ENCODE data around the gene CDYL2. TPM values are rescaled to one million over a fixed set of nuclear protein-coding genes. Genes with fewer than 3 reads are reported as not detected.
A peak's percentile ranks its signal among the peaks of the same experiment; 100 is the strongest.

CDYL2 gene
- total and polyA plus RNA-seq, 4 donors, result 1.3 to 12.6 (median 3.7) TPM

DNA sequence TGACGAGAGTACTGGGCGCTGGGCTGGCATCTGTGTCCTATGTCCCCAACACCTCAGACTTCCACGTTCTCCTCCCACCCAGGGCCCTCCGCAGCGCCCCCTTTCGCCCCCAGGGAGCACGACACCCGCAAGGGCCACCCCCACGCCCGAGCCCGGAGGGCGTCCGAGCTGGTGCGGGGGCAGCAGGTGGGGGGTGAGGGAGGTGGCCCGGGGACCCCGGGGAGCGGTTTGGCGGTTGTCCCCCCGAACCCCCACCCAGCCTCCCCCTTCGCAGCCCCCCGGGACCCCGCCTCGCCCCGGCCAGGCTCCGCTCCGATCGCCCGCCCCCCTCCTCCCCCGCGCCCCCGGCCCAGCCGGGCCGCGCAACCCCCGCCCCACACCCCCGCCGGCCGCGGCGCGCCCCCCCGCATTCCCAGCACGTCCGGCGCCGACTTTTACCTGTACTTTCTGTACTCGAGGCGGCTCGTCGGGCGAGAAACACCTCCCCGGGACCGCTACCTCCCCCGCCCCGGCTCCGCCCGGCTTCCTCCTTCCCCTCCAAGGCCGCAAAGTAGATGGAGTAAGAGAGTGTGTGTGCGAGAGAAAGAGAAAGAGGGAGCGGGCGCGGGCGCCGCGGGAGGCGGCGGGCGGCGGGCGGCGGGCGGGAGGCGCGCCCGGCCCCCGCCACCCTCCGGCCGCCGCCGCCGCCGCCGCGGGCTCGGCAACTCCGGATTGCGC lies 901 bp downstream of the CDYL2 start:
- ATAC-seq (ENCODE audit: insufficient read depth, low FRiP score) (no peak), DNase-seq (peak; percentile 30 to 34 (median 34))
- WGBS, 2 donors, result 4 to 8% methylated on average over 27 to 85 of the region's 87 CpGs
- Histone ChIP-seq H3K4me1 (ENCODE audit: control insufficient read depth in 5 of 5, insufficient read depth in 5 of 5, low read length in 5 of 5) (peaks cover 0 to 8% (median 0%) of the 10 kb centered on the region in 5 donors), H3K9me3 (ENCODE audit: control insufficient read depth in 4 of 4, insufficient read depth in 3 of 4, low read length in 3 of 4) (no peaks in the 10 kb centered on the region), H3K4me3 (peak overlapping the region; percentile 71), H3K36me3 (ENCODE audit: control insufficient read depth in 4 of 4, insufficient read depth in 4 of 4, low read length in 4 of 4) (no peaks in the 10 kb centered on the region), H3K9ac (ENCODE audit: insufficient read depth in 1 of 2, low read length in 2 of 2) (no peak overlapping the region), H3K27me3 (ENCODE audit: control insufficient read depth in 3 of 3, insufficient read depth in 3 of 3, low read length in 2 of 3) (peaks cover 0 to 8% (median 0%) of the 10 kb centered on the region in 3 donors), H3K27ac (ENCODE audit: low read depth in 1 of 2, low read length in 1 of 2) (peak overlapping the region in 1 of 2 donors; percentile 26)
- TF ChIP-seq CTCF (IDR thresholded peaks at IDR 0.05; ENCODE audit: control extremely low read depth, extremely low read depth), result no peak

GRCh38 chr16:80802902-80803301 lies 1.5 kb downstream of the CDYL2 start:
- Histone ChIP-seq H3K27ac (ENCODE audit: low read depth in 1 of 2, low read length in 1 of 2) (no peak overlapping the region), H3K9me3 (ENCODE audit: control insufficient read depth in 4 of 4, insufficient read depth in 3 of 4, low read length in 3 of 4) (no peaks in the 10 kb centered on the region), H3K27me3 (ENCODE audit: control insufficient read depth in 3 of 3, insufficient read depth in 3 of 3, low read length in 2 of 3) (peaks cover 0 to 8% (median 0%) of the 10 kb centered on the region in 3 donors), H3K4me3 (no peak overlapping the region), H3K9ac (ENCODE audit: insufficient read depth in 1 of 2, low read length in 2 of 2) (no peak overlapping the region), H3K4me1 (ENCODE audit: control insufficient read depth in 5 of 5, insufficient read depth in 5 of 5, low read length in 5 of 5) (peaks cover 0 to 8% (median 0%) of the 10 kb centered on the region in 5 donors), H3K36me3 (ENCODE audit: control insufficient read depth in 4 of 4, insufficient read depth in 4 of 4, low read length in 4 of 4) (no peaks in the 10 kb centered on the region)
- WGBS, 2 donors, result 83 to 97% methylated on average over 7 of the region's 7 CpGs
- TF ChIP-seq CTCF (IDR thresholded peaks at IDR 0.05; ENCODE audit: control extremely low read depth, extremely low read depth), result no peak
- ATAC-seq (ENCODE audit: insufficient read depth, low FRiP score), result no peak
- DNase-seq, result peak in 1 of 3 donors; percentile 3

GRCh38 chr16:80802138-80802537 lies 2.3 kb downstream of the CDYL2 start:
- peaks cover 0 to 8% (median 0%) of the 10 kb centered on the region in 3 donors for H3K27me3 ChIP-seq (ENCODE audit: control insufficient read depth in 3 of 3, insufficient read depth in 3 of 3, low read length in 2 of 3)
- TF ChIP-seq CTCF (IDR thresholded peaks at IDR 0.05; ENCODE audit: control extremely low read depth, extremely low read depth), result no peak
- no peak overlapping the region for H3K27ac ChIP-seq (ENCODE audit: low read depth in 1 of 2, low read length in 1 of 2)
- WGBS, 2 donors, result 96 to 98% methylated on average over 4 of the region's 4 CpGs
- H3K9ac ChIP-seq (ENCODE audit: insufficient read depth in 1 of 2, low read length in 2 of 2), result no peak overlapping the region
- DNase-seq (no peak), ATAC-seq (ENCODE audit: insufficient read depth, low FRiP score) (no peak)
- H3K36me3 ChIP-seq (ENCODE audit: control insufficient read depth in 4 of 4, insufficient read depth in 4 of 4, low read length in 4 of 4), result no peaks in the 10 kb centered on the region
- H3K4me3 ChIP-seq, result no peak overlapping the region
- H3K4me1 ChIP-seq (ENCODE audit: control insufficient read depth in 5 of 5, insufficient read depth in 5 of 5, low read length in 5 of 5), result peaks cover 0 to 8% (median 0%) of the 10 kb centered on the region in 5 donors
- H3K9me3 ChIP-seq (ENCODE audit: control insufficient read depth in 4 of 4, insufficient read depth in 3 of 4, low read length in 3 of 4), result no peaks in the 10 kb centered on the region

Data from lung (tissue), 12 donors.